ENCODE results near the gene PRKN.

Gene PRKN

DNA sequence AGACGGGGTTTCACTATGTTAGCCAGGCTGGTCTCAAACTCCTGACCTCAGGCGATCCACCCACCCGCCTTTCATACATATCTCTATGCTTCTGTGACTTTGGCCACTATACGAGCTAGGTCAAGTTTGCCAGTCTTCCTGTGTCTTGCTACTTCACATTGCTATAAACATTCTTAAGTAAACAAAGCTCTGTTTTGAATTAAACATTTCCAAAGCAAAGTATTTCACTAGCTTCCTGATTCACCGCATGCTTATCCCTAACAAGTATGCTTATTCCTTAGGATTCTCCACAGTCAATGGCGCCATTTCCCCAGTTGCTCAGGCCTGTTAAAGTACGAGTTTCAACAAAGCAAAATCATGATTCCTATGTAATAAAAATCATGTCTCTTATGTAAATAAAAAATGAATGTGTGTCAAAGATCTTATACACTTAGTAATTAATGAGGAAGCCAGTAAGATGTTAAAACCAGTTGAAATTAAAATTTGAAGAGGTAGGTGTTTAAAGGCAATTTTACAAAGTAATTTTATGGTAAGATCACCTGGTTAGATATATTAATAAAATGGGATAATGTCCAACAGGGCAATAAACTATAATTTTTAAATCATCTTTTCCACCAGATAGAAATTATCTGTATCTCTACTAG lies 88.5 kb downstream of the PRKN start:
- TF ChIP-seq CTCF (conservative IDR thresholded peaks at IDR 0.05): no peak
- H3K27ac ChIP-seq: peak overlapping the region; percentile 45

- no peak overlapping the region for H3K27ac ChIP-seq
- TF ChIP-seq CTCF (conservative IDR thresholded peaks at IDR 0.05): no peak
Measured at GRCh38 chr6:162637317-162637716, 90.2 kb downstream of the PRKN start.

GRCh38 chr6:162636167-162636566 lies 91.4 kb downstream of the PRKN start:
- no peak for TF ChIP-seq CTCF (conservative IDR thresholded peaks at IDR 0.05)
- H3K27ac ChIP-seq: no peak overlapping the region

GRCh38 chr6:162631546-162631945 lies 96.0 kb downstream of the PRKN start:
- no peak overlapping the region for H3K27ac ChIP-seq
- TF ChIP-seq CTCF (conservative IDR thresholded peaks at IDR 0.05): no peak

DNA sequence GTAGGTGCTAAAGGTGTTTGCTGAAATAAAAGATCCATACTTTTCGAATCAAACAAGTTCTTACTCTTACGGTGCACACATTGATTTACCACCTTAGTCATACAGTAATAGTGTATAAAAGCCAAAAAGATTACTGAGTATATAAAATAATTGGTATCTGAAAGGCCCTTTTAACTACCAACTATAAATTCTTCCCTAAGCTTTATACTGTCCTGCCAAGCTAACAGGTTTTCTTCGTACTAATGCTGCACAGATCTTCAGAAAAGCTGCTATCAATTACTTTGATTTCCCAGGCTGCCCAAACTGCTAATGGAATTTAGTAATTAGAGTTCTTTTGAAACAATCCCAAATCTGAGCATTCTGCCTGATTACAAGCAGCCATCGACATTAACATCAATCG lies 97.5 kb downstream of the PRKN start:
- H3K27ac ChIP-seq: no peak overlapping the region
- TF ChIP-seq CTCF (conservative IDR thresholded peaks at IDR 0.05): no peak

DNA sequence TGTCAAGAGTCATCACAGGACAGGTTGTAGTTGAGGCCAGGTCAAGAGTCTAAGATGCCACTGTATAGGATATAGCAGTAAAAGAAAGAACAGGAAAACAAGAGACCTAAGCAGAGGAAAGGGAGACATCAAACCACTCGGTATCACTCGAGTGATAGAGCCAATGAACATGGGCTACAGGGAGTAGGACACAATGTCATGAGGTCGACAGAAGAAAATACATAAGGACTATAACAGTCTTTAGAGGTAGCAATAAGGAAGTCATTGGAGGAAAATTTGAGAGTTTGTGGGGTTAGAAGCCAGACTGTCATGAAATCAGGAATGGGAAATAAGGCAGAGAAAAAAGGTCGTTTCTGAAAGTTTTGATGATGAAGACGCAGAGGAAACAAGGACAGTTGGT lies 99.7 kb downstream of the PRKN start:
- H3K27ac ChIP-seq: no peak overlapping the region
- TF ChIP-seq CTCF (conservative IDR thresholded peaks at IDR 0.05): no peak

DNA sequence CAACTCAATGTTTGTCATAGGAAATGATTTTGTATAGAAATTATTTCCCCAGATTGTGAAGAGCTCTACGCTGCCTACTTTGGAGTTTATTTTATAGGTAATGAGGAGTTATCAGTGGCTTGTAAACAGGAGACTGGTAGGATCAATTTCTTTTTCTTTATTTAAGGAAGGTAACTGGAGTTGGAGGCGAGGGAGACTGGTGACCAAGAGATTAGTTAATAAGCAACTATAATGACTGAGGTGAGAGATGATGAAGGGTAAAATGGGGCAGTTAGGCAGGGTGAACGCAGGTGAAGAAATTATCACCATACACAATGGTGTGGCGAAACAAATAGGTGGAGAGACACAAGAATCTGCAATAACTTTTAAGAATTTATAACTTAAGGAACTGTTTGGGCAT lies 100.2 kb downstream of the PRKN start:
- no peak for TF ChIP-seq CTCF (conservative IDR thresholded peaks at IDR 0.05)
- H3K27ac ChIP-seq: no peak overlapping the region

All from VCaP (cell line).